Measurements from ENCODE around the gene UBAC1.

DNA sequence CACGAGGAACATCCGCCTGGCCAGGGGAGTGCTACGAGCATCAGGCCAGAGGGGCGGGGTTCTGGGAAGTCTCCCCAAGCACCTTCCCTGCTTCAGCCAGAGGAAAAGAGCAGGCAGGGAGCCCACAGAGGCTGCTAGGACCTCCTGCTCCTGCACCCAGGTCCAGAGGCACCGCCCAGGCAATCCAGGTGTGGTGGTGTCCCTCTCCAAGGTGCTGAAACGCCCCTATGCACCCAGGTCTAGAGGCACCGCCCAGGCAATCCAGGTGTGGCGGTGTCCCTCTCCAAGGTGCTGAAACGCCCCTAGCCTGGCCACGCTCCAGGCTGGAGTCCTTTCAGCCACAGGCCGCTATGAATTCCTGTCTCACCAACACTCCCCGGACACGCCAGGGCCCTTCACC is 10.7 kb upstream of the UBAC1 start:
- TF ChIP-seq, protein P1, sequence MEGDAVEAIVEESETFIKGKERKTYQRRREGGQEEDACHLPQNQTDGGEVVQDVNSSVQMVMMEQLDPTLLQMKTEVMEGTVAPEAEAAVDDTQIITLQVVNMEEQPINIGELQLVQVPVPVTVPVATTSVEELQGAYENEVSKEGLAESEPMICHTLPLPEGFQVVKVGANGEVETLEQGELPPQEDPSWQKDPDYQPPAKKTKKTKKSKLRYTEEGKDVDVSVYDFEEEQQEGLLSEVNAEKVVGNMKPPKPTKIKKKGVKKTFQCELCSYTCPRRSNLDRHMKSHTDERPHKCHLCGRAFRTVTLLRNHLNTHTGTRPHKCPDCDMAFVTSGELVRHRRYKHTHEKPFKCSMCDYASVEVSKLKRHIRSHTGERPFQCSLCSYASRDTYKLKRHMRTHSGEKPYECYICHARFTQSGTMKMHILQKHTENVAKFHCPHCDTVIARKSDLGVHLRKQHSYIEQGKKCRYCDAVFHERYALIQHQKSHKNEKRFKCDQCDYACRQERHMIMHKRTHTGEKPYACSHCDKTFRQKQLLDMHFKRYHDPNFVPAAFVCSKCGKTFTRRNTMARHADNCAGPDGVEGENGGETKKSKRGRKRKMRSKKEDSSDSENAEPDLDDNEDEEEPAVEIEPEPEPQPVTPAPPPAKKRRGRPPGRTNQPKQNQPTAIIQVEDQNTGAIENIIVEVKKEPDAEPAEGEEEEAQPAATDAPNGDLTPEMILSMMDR (conservative IDR thresholded peaks at IDR 0.05; ENCODE audit: low read depth, low read length), result no peak
- TF ChIP-seq EZH2 (IDR thresholded peaks at IDR 0.05; ENCODE audit: borderline replicate concordance, low read depth, low read length, poor library complexity, severe bottlenecking), result no peak
